ENCODE results near the gene ZFYVE9.

ZFYVE9 gene

DNA sequence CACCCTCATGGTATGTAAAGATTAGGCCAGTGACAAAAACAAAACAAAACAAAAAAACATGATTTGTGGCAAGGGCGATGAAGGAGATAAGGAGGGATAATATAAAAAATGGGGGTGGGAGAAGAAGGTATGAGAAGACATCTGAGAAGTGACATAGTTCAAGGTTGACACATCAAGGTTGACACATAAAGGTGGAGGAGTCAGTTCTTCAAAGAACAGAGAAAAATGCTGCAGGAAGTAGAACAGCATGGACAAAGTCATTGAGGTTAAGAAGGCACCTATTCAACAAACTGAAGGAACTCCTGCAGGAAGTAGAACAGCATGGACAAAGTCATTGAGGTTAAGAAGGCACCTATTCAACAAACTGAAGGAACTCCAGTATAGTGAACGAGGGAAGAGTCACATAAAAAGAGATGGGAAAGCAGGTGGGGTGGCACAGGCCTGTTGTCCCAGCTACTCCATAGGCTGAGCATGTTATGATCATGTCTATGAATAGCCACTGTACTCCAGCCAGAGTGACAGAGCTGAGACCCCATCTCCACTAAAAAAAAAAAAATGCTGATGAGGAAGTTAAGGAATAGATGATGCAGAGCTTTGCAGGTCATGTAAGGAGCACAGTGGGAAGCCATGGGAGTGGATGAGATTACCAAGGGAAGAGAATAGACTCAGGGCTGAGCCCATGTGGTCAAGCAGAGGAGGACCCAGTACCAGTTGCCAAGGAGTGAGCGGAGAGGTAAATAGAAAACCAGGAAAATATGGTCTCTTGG lies 101.5 kb downstream of the ZFYVE9 start:
- Histone ChIP-seq H3K4me1 (no peaks in the 10 kb centered on the region), H3K9me3 (no peaks in the 10 kb centered on the region), H3K4me3 (ENCODE audit: low read depth, low read length) (no peak overlapping the region), H3K36me3 (no peaks in the 10 kb centered on the region), H3K27me3 (no peaks in the 10 kb centered on the region)
- DNase-seq, result no peak
- TF ChIP-seq, protein P1, sequence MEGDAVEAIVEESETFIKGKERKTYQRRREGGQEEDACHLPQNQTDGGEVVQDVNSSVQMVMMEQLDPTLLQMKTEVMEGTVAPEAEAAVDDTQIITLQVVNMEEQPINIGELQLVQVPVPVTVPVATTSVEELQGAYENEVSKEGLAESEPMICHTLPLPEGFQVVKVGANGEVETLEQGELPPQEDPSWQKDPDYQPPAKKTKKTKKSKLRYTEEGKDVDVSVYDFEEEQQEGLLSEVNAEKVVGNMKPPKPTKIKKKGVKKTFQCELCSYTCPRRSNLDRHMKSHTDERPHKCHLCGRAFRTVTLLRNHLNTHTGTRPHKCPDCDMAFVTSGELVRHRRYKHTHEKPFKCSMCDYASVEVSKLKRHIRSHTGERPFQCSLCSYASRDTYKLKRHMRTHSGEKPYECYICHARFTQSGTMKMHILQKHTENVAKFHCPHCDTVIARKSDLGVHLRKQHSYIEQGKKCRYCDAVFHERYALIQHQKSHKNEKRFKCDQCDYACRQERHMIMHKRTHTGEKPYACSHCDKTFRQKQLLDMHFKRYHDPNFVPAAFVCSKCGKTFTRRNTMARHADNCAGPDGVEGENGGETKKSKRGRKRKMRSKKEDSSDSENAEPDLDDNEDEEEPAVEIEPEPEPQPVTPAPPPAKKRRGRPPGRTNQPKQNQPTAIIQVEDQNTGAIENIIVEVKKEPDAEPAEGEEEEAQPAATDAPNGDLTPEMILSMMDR (IDR thresholded peaks at IDR 0.05; ENCODE audit: low read depth, low read length), result no peak

DNA sequence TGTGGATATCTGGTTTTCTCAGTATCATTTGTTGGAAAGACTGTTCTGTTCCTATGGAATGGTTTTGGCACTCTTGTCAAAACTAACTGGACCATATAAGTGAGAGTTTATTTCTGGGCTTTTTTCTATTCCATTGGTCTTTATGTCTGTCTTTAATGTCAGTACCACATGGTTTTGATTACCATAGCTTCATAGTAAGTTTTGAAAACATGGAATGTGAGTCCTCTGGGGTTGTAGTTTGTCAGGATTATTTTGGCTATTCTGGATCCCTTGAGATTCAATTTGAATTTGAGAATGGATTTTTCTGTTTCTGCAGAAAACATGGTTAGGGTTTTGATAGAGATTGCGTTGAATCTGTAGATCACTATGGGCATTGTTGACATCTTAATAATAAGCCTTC lies 107.9 kb downstream of the ZFYVE9 start:
- DNase-seq, result no peak
- no peaks in the 10 kb centered on the region for H3K36me3 ChIP-seq
- no peaks in the 10 kb centered on the region for H3K9me3 ChIP-seq
- TF ChIP-seq, protein P1 (IDR thresholded peaks at IDR 0.05; ENCODE audit: low read depth, low read length), result no peak
- no peaks in the 10 kb centered on the region for H3K27me3 ChIP-seq
- no peak overlapping the region for H3K4me3 ChIP-seq (ENCODE audit: low read depth, low read length)
- H3K4me1 ChIP-seq, result no peaks in the 10 kb centered on the region

DNA sequence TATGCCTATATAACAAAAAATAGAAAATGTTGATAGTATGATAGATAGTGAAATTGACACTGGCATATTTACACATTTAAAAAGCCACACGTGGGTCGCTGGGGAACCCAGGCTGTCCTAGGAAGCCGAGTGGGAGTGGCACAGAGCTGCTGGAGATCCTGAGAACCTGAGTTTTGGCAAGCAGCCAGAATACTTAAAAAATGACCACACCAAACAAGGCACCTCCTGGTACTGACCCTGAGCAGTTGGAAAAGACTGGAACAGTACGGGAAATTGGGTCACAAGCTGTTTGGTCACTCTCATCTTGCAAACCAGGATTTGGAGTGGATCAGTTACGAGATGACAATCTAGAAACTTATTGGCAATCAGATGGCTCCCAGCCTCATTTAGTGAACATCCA lies 111.5 kb downstream of the ZFYVE9 start:
- no peaks in the 10 kb centered on the region for H3K4me1 ChIP-seq
- no peaks in the 10 kb centered on the region for H3K36me3 ChIP-seq
- no peaks in the 10 kb centered on the region for H3K27me3 ChIP-seq
- H3K4me3 ChIP-seq (ENCODE audit: low read depth, low read length), result no peak overlapping the region
- TF ChIP-seq, protein P1 (IDR thresholded peaks at IDR 0.05; ENCODE audit: low read depth, low read length), result no peak
- DNase-seq, result no peak
- H3K9me3 ChIP-seq, result no peaks in the 10 kb centered on the region

DNA sequence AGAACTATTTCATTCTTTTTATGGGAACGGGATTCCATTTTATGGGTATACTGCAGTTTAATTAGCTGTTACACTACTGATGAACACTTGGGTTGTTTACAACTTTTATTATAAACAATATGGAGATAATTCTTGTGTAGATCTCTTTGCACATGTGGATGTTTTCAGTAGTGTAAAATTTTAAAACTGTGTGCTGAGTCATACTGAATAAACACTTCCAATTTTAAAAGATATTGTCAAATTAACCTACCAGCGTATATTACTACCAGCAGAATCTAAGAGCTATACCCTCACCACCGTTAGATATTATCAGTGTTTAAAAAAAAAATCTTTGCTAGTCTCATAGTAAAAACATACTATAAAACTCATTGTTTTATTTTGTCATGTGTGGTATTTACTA lies 118.0 kb downstream of the ZFYVE9 start:
- no peak for DNase-seq
- Histone ChIP-seq H3K27me3 (no peaks in the 10 kb centered on the region), H3K9me3 (no peaks in the 10 kb centered on the region), H3K4me3 (ENCODE audit: low read depth, low read length) (no peak overlapping the region), H3K36me3 (no peaks in the 10 kb centered on the region), H3K4me1 (no peaks in the 10 kb centered on the region)
- TF ChIP-seq, protein P1 (IDR thresholded peaks at IDR 0.05; ENCODE audit: low read depth, low read length), result no peak

DNA sequence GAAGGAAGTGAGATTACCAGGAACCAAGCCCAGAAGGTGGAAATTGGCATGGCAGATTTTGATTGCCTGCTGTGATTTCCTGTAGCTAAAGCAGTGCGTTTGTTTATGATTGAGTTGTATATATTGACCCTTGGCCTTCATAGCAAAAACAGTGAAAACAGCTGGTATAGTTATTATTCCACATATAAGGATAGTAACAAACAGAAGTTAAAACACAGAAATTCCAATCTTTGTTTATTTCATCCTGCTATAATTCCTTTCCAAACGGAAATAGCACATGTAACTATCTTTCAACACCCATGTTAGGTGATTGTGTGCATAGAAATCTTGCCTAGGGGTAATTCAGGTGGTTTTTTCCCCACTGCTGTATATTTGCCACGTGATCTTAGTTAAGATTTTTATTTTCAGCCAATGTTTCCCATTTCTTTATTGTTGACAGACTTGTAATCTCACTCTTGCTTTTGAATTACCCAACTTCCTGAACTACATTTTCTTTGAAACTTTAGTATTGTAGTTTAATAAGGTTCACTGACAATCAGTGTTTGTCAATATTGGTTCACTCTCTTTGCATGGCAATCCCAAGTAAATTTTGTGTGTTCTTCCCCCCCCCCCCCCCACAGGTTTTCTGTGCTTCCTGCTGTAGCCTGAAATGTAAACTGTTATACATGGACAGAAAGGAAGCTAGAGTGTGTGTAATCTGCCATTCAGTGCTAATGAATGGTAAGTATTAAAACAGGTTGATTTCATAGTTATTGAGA lies 121.4 kb downstream of the ZFYVE9 start:
- Histone ChIP-seq H3K4me3 (ENCODE audit: low read depth, low read length) (no peak overlapping the region), H3K4me1 (no peaks in the 10 kb centered on the region), H3K9me3 (no peaks in the 10 kb centered on the region), H3K27me3 (no peaks in the 10 kb centered on the region), H3K36me3 (no peaks in the 10 kb centered on the region)
- TF ChIP-seq, protein P1 (IDR thresholded peaks at IDR 0.05; ENCODE audit: low read depth, low read length), result no peak
- no peak for DNase-seq
